ENCODE measurements around the gene SYT5. TPM values are rescaled to one million over a fixed set of nuclear protein-coding genes. Genes with fewer than 3 reads are reported as not detected.

Gene SYT5
- total RNA-seq, 1 experiment from 2014 or later, result 1.3 TPM

- DNase-seq, result no peak
- intact Hi-C loops (cut with micrococcal nuclease; ENCODE audit: unreplicated experiment), result no loop called here
- Histone ChIP-seq H3K36me3 (ENCODE audit: low read depth) (peaks cover 8% of the 10 kb centered on the region; the same call in 1 of the 2 replicates), H3K27me3 (ENCODE audit: insufficient read depth, low read depth) (no peaks in the 10 kb centered on the region), H3K9me3 (ENCODE audit: insufficient read depth, low read depth) (no peaks in the 10 kb centered on the region), H3K27ac (no peak within 1 kb of the TSS), H3K79me2 (ENCODE audit: low read depth) (no peaks in the 10 kb centered on the region), H3K9me2 (ENCODE audit: insufficient read depth) (no peaks in the 10 kb centered on the region), H3K4me1 (replicated peaks; ENCODE audit: insufficient read depth) (no peaks in the 10 kb centered on the region), H3F3A (ENCODE audit: insufficient read depth, low read depth) (peaks cover under 1% of the 10 kb centered on the region; the same call in 1 of the 2 replicates), H3K4me2 (no peak within 1 kb of the TSS), H4K20me1 (ENCODE audit: insufficient read depth) (peaks cover 52% of the 10 kb centered on the region), H2AFZ (no peak within 1 kb of the TSS), H3K4me3 (no peak within 1 kb of the TSS)
- POLR2A ChIA-PET (ENCODE audit: unreplicated experiment), result interaction anchor here (0.5 kb wide), 1 partner anchor 97 kb away, joined by 7 read pairs; no protein-coding TSS in a partner anchor
- no peak for TF ChIP-seq EZH2 (IDR thresholded peaks at IDR 0.05; ENCODE audit: low read depth)
- TF ChIP-seq CTCF (conservative IDR thresholded peaks at IDR 0.05), result no peak
- no TSS peak for BruUV-seq (replicated peaks)
- CTCF ChIA-PET, result no interaction called here
Observed at GRCh38 chr19:55228403-55229031, 48.4 kb upstream of the SYT5 start, which contains the start of gene TMEM86B. TMEM86B (minus strand) TSS chr19:55228763; CDS start chr19:55228741, 22 bp downstream.

GRCh38 chr19:55228015-55228391 is 47.9 kb upstream of the SYT5 start:
- no peak overlapping the region for H3K4me2 ChIP-seq
- peaks cover 47% of the 10 kb centered on the region for H4K20me1 ChIP-seq (ENCODE audit: insufficient read depth)
- H3K36me3 ChIP-seq (ENCODE audit: low read depth), result peaks cover 8% of the 10 kb centered on the region; the same call in 1 of the 2 replicates
- TF ChIP-seq EZH2 (IDR thresholded peaks at IDR 0.05; ENCODE audit: low read depth) (no peak), CTCF (conservative IDR thresholded peaks at IDR 0.05) (no peak)
- H3K27ac ChIP-seq, result no peak overlapping the region
- ChIA-PET POLR2A (ENCODE audit: unreplicated experiment) (interaction anchor here (0.5 kb wide), 1 partner anchor 96 kb away, joined by 7 read pairs; no protein-coding TSS in a partner anchor), CTCF (no interaction called here)
- H3K27me3 ChIP-seq (ENCODE audit: insufficient read depth, low read depth), result no peaks in the 10 kb centered on the region
- no TSS peak for BruUV-seq (replicated peaks)
- H3K4me1 ChIP-seq (replicated peaks; ENCODE audit: insufficient read depth), result no peaks in the 10 kb centered on the region
- H3F3A ChIP-seq (ENCODE audit: insufficient read depth, low read depth), result peaks cover 5% of the 10 kb centered on the region; the same call in 1 of the 2 replicates
- H3K9me2 ChIP-seq (ENCODE audit: insufficient read depth), result no peaks in the 10 kb centered on the region
- no peak for DNase-seq
- no peaks in the 10 kb centered on the region for H3K79me2 ChIP-seq (ENCODE audit: low read depth)
- no peak overlapping the region for H2AFZ ChIP-seq
- no peaks in the 10 kb centered on the region for H3K9me3 ChIP-seq (ENCODE audit: insufficient read depth, low read depth)
- intact Hi-C loops (cut with micrococcal nuclease; ENCODE audit: unreplicated experiment), result no loop called here
- no peak overlapping the region for H3K4me3 ChIP-seq

- Histone ChIP-seq H3K9me2 (ENCODE audit: insufficient read depth) (no peaks in the 10 kb centered on the region), H3K4me1 (replicated peaks; ENCODE audit: insufficient read depth) (no peaks in the 10 kb centered on the region), H3K36me3 (ENCODE audit: low read depth) (peaks cover 8% of the 10 kb centered on the region; the same call in 1 of the 2 replicates), H2AFZ (no peak overlapping the region), H3K27me3 (ENCODE audit: insufficient read depth, low read depth) (no peaks in the 10 kb centered on the region), H4K20me1 (ENCODE audit: insufficient read depth) (peaks cover 41% of the 10 kb centered on the region), H3K4me2 (no peak overlapping the region), H3K9me3 (ENCODE audit: insufficient read depth, low read depth) (no peaks in the 10 kb centered on the region), H3K27ac (no peak overlapping the region), H3F3A (ENCODE audit: insufficient read depth, low read depth) (peaks cover 11% of the 10 kb centered on the region; the same call in 1 of the 2 replicates), H3K79me2 (ENCODE audit: low read depth) (no peaks in the 10 kb centered on the region), H3K4me3 (no peak overlapping the region)
- intact Hi-C loops (cut with micrococcal nuclease; ENCODE audit: unreplicated experiment), result no loop called here
- CTCF ChIA-PET, result no interaction called here
- POLR2A ChIA-PET (ENCODE audit: unreplicated experiment), result interaction anchor here (0.5 to 0.6 kb wide), 2 partner anchors 30 to 96 kb away, joined by 3 to 7 read pairs; no protein-coding TSS in a partner anchor
- DNase-seq, result no peak
- no peak for TF ChIP-seq EZH2 (IDR thresholded peaks at IDR 0.05; ENCODE audit: low read depth)
- TF ChIP-seq CTCF (conservative IDR thresholded peaks at IDR 0.05), result no peak
- no TSS peak for BruUV-seq (replicated peaks)
Observed at GRCh38 chr19:55227241-55228014, 47.3 kb upstream of the SYT5 start.

Measured in PC-9 (cell line).